MM.1S (cell line): ENCODE measurements around the gene COG5.

Experiments
- DNase-seq: peaks from one replicate; pipeline ENCODE4 v3.0.0-alpha.2; 2015
- H2AFZ ChIP-seq: fragments of 300-600 bp; sonication (generic); 2 replicates; pipeline ENCODE4 v1.6.0; 2016; ENCODE audit warnings: antibody characterized with exemption, low read length
- H3F3A ChIP-seq: fragments of 300-600 bp; sonication (generic); 2 replicates; pipeline ENCODE4 v1.6.1; 2016; ENCODE audit warnings: mild to moderate bottlenecking, antibody characterized with exemption, low read length, moderate library complexity, mixed read lengths; ENCODE audit not compliant: insufficient read depth
- H3K27ac ChIP-seq: fragments of 300-600 bp; sonication (generic); 2 replicates; pipeline ENCODE4 v1.5.1; 2016; ENCODE audit warnings: mild to moderate bottlenecking, low read length
- H3K27me3 ChIP-seq: fragments of 300-600 bp; sonication (generic); replicated peaks from 2 replicates; pipeline ENCODE4 v1.6.0; 2016; ENCODE audit warnings: low read length; ENCODE audit not compliant: insufficient read depth
- H3K36me3 ChIP-seq: fragments of 300-600 bp; sonication (generic); replicated peaks from 2 replicates; pipeline ENCODE4 v1.6.1; 2016; ENCODE audit warnings: mild to moderate bottlenecking, low read length, mixed read lengths; ENCODE audit not compliant: insufficient read depth
- H3K4me1 ChIP-seq: fragments of 300-600 bp; sonication (generic); 2 replicates; pipeline ENCODE4 v1.6.1; 2016; ENCODE audit warnings: low read length, mixed read lengths
- H3K4me2 ChIP-seq: fragments of 300-600 bp; sonication (generic); 2 replicates; pipeline ENCODE4 v1.6.0; 2016; ENCODE audit warnings: low read depth, low read length
- H3K4me3 ChIP-seq: fragments of 300-600 bp; sonication (generic); 2 replicates; pipeline ENCODE4 v1.5.1; 2016; ENCODE audit warnings: low read length, mixed read lengths
- H3K79me2 ChIP-seq: fragments of 300-600 bp; sonication (generic); 2 replicates; pipeline ENCODE4 v1.6.1; 2016; ENCODE audit warnings: mixed run types, low read length, mixed read lengths
- H3K9ac ChIP-seq: fragments of 300-600 bp; sonication (generic); 2 replicates; pipeline ENCODE4 v1.6.1; 2016; ENCODE audit warnings: low read length, mixed read lengths
- H3K9me2 ChIP-seq: fragments of 300-600 bp; sonication (generic); replicated peaks from 2 replicates; pipeline ENCODE4 v1.6.1; 2016; ENCODE audit warnings: mild to moderate bottlenecking, low read length, mixed read lengths; ENCODE audit not compliant: insufficient read depth
- H3K9me3 ChIP-seq: fragments of 300-600 bp; sonication (generic); replicated peaks from 2 replicates; pipeline ENCODE4 v1.6.1; 2016; ENCODE audit warnings: mild to moderate bottlenecking, low read length, mixed read lengths; ENCODE audit not compliant: insufficient read depth
- H4K20me1 ChIP-seq: fragments of 300-600 bp; sonication (generic); 2 replicates; pipeline ENCODE4 v1.6.1; 2016; ENCODE audit warnings: mild to moderate bottlenecking, low read length, moderate library complexity, mixed read lengths; ENCODE audit not compliant: insufficient read depth
- CTCF ChIP-seq: fragments of 300-600 bp; sonication (generic); IDR thresholded peaks from 2 replicates; pipeline ENCODE4 v1.5.1; 2016; ENCODE audit warnings: antibody characterized with exemption, low read length, mixed read lengths
- EZH2 ChIP-seq: fragments of 300-600 bp; sonication (generic); optimal IDR thresholded peaks from 2 replicates; pipeline ENCODE3; 2017; ENCODE audit warnings: low read depth, mild to moderate bottlenecking, antibody characterized with exemption, low read length, mixed read lengths
- EZH2phosphoT487 ChIP-seq: fragments of 300-600 bp; sonication (generic); IDR thresholded peaks from 2 replicates; pipeline ENCODE4 v1.6.1; 2018; ENCODE audit warnings: antibody characterized with exemption, low read length

COG5 gene

DNA sequence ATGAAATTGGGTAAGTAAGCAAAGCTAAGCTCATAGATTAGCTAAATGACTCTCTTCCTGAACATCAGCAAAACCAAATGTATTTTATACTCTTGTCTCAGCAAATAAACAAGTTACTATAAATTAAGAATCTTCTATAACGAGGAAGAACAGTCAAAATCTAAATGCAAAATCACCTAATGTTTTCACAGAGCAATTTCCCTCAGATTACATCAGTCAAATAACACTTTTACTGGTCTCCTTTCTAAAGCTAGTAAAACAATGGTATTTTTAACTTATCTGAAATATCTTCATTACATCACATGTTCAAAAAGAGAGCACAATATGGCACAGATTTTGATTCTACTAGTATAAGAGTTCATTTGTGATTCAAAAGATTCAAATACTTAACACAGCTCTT lies 110.3 kb downstream of the COG5 start:
- H3K9me2 ChIP-seq, result no peaks in the 10 kb centered on the region
- H3K4me1 ChIP-seq, result no peaks in the 10 kb centered on the region
- no peaks in the 10 kb centered on the region for H3K9me3 ChIP-seq
- no peak overlapping the region for H3K4me3 ChIP-seq
- H3K9ac ChIP-seq, result no peak overlapping the region
- no peak overlapping the region for H3K4me2 ChIP-seq
- no peaks in the 10 kb centered on the region for H3K27me3 ChIP-seq
- H3K79me2 ChIP-seq, result no peaks in the 10 kb centered on the region
- H3F3A ChIP-seq, result no peaks in the 10 kb centered on the region
- no peak overlapping the region for H3K27ac ChIP-seq
- no peak for TF ChIP-seq EZH2
- TF ChIP-seq CTCF, result no peak
- TF ChIP-seq EZH2phosphoT487, result no peak
- no peak for DNase-seq
- H4K20me1 ChIP-seq, result no peaks in the 10 kb centered on the region
- no peak overlapping the region for H2AFZ ChIP-seq
- no peaks in the 10 kb centered on the region for H3K36me3 ChIP-seq

- Histone ChIP-seq H3K79me2 (no peaks in the 10 kb centered on the region), H3K4me3 (no peak overlapping the region), H3K4me1 (no peaks in the 10 kb centered on the region), H2AFZ (no peak overlapping the region), H3K9ac (no peak overlapping the region), H3K4me2 (no peak overlapping the region), H4K20me1 (no peaks in the 10 kb centered on the region), H3K36me3 (no peaks in the 10 kb centered on the region), H3K9me3 (no peaks in the 10 kb centered on the region), H3F3A (no peaks in the 10 kb centered on the region), H3K27me3 (no peaks in the 10 kb centered on the region), H3K27ac (no peak overlapping the region), H3K9me2 (no peaks in the 10 kb centered on the region)
- TF ChIP-seq EZH2phosphoT487, result no peak
- no peak for TF ChIP-seq EZH2
- TF ChIP-seq CTCF, result no peak
- no peak for DNase-seq
Observed at GRCh38 chr7:107450970-107451369, 112.8 kb downstream of the COG5 start.

DNA sequence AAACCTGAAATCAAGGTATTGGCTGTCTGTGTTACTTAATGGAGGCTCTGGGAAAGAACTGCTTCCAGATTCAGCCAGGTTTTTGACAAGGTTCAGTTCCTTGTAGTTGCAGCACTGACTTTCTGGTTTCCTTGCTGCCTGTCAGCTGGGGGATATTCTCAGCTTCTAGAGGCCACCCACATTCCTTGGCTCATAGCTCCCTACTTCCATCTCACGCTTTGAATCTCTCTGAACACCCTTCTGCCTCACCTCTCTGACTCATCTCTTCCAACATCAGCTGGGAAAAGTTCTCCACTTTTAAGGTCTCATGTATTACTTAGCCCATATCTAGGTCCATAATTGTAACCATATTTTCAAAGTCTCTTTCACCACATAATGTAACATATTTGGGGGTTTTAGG lies 116.7 kb downstream of the COG5 start:
- no peaks in the 10 kb centered on the region for H4K20me1 ChIP-seq
- no peaks in the 10 kb centered on the region for H3K9me2 ChIP-seq
- DNase-seq, result no peak
- TF ChIP-seq EZH2phosphoT487, result no peak
- no peak for TF ChIP-seq CTCF
- no peak for TF ChIP-seq EZH2
- no peak overlapping the region for H3K4me3 ChIP-seq
- no peaks in the 10 kb centered on the region for H3F3A ChIP-seq
- no peak overlapping the region for H3K4me2 ChIP-seq
- no peaks in the 10 kb centered on the region for H3K36me3 ChIP-seq
- no peak overlapping the region for H3K27ac ChIP-seq
- H3K9ac ChIP-seq, result no peak overlapping the region
- no peak overlapping the region for H2AFZ ChIP-seq
- no peaks in the 10 kb centered on the region for H3K79me2 ChIP-seq
- H3K4me1 ChIP-seq, result no peaks in the 10 kb centered on the region
- no peaks in the 10 kb centered on the region for H3K27me3 ChIP-seq
- H3K9me3 ChIP-seq, result no peaks in the 10 kb centered on the region
